SK-N-SH treated with all-trans-retinoic acid at 6 μM for 48 hours (cell line): ENCODE results near the gene PEG3.

Experiments
- ATAC-seq: fragments of 200-7000 bp; cut with Tn5 transposase; 3 replicates; pipeline ENCODE4 v1.9.1; 2020; ENCODE audit warnings: mild to moderate bottlenecking, moderate library complexity
- ARNTL ChIP-seq: fragments of 450-650 bp; formaldehyde crosslinking; IDR thresholded peaks from 2 replicates; pipeline ENCODE4 v1.5.0; 2020; ENCODE audit warnings: low read depth, mild to moderate bottlenecking, moderate library complexity, borderline replicate concordance
- BACH2 ChIP-seq: fragments of 250-450 bp; sonication (Bioruptor Pico); IDR thresholded peaks from 2 replicates; pipeline ENCODE4 v1.9.0; 2021; ENCODE audit warnings: mild to moderate bottlenecking, borderline replicate concordance
- CSDC2 ChIP-seq: fragments of 250-450 bp; sonication (Bioruptor Pico); IDR thresholded peaks from 2 replicates; pipeline ENCODE4 v1.5.0; 2020; ENCODE audit warnings: mild to moderate bottlenecking, moderate library complexity
- ESRRG ChIP-seq: fragments of 250-450 bp; sonication (Bioruptor Pico); IDR thresholded peaks from 2 replicates; pipeline ENCODE4 v1.6.1; 2021; ENCODE audit warnings: mild to moderate bottlenecking
- GLIS3 ChIP-seq: fragments of 250-450 bp; sonication (Bioruptor Pico); IDR thresholded peaks from 2 replicates; pipeline ENCODE4 v1.5.0; 2020; ENCODE audit warnings: mild to moderate bottlenecking, moderate library complexity
- ISL1 ChIP-seq: fragments of 250-450 bp; sonication (Bioruptor Pico); IDR thresholded peaks from 2 replicates; pipeline ENCODE4 v2.1.2; 2022; ENCODE audit warnings: mild to moderate bottlenecking, moderate library complexity
- OSR1 ChIP-seq: fragments of 250-450 bp; sonication (Bioruptor Pico); IDR thresholded peaks from 2 replicates; pipeline ENCODE4 v1.8.0; 2022; ENCODE audit warnings: moderate library complexity, mild to moderate bottlenecking, inconsistent platforms
- PPARA ChIP-seq: fragments of 250-450 bp; sonication (Bioruptor Pico); IDR thresholded peaks from 2 replicates; pipeline ENCODE4 v1.5.0; 2020; ENCODE audit warnings: mild to moderate bottlenecking, borderline replicate concordance
- RARB ChIP-seq: fragments of 250-450 bp; sonication (Bioruptor Pico); IDR thresholded peaks from 2 replicates; pipeline ENCODE4 v1.8.0; 2021; ENCODE audit warnings: mild to moderate bottlenecking, moderate library complexity
- SNAI2 ChIP-seq: fragments of 250-450 bp; sonication (Bioruptor Pico); IDR thresholded peaks from 2 replicates; pipeline ENCODE4 v1.5.0; 2020; ENCODE audit warnings: mild to moderate bottlenecking, moderate library complexity
- TCF4 ChIP-seq: fragments of 250-450 bp; sonication (Bioruptor Pico); IDR thresholded peaks from 2 replicates; pipeline ENCODE4 v1.8.0; 2021; ENCODE audit warnings: mild to moderate bottlenecking, moderate library complexity, borderline replicate concordance
- TOX ChIP-seq: fragments of 250-450 bp; sonication (Bioruptor Pico); IDR thresholded peaks from 2 replicates; pipeline ENCODE4 v1.8.0; 2021; ENCODE audit warnings: mild to moderate bottlenecking, moderate library complexity, borderline replicate concordance
- ZC3H10 ChIP-seq: fragments of 250-450 bp; sonication (Bioruptor Pico); IDR thresholded peaks from 2 replicates; pipeline ENCODE4 v1.5.1; 2021; ENCODE audit warnings: mild to moderate bottlenecking, moderate library complexity
- ZFP3 ChIP-seq: fragments of 250-450 bp; sonication (Bioruptor Pico); IDR thresholded peaks from 2 replicates; pipeline ENCODE4 v1.5.0; 2020; ENCODE audit warnings: mild to moderate bottlenecking, moderate library complexity
- ZFP30 ChIP-seq: fragments of 450-650 bp; formaldehyde crosslinking; IDR thresholded peaks from 2 replicates; pipeline ENCODE4 v1.5.0; 2022; ENCODE audit warnings: mild to moderate bottlenecking, moderate library complexity
- ZNF565 ChIP-seq: fragments of 450-650 bp; formaldehyde crosslinking; conservative IDR thresholded peaks from 2 replicates; pipeline ENCODE4 v1.5.0; 2020; ENCODE audit warnings: low read depth, mild to moderate bottlenecking, moderate library complexity
- ZNF70 ChIP-seq: fragments of 450-650 bp; formaldehyde crosslinking; IDR thresholded peaks from 2 replicates; pipeline ENCODE4 v1.5.0; 2020; ENCODE audit warnings: mild to moderate bottlenecking, moderate library complexity
- ZNF8 ChIP-seq: fragments of 450-650 bp; formaldehyde crosslinking; IDR thresholded peaks from 2 replicates; pipeline ENCODE4 v1.5.0; 2020; ENCODE audit warnings: mild to moderate bottlenecking, moderate library complexity
- TF ChIP-seq, protein P1 (sequence below): fragments of 250-450 bp; sonication (Bioruptor Pico); IDR thresholded peaks from 2 replicates; pipeline ENCODE4 v1.5.1; 2020; ENCODE audit warnings: low read depth, mild to moderate bottlenecking, moderate library complexity
- TF ChIP-seq, protein P2 (sequence below): fragments of 250-450 bp; sonication (Bioruptor Pico); IDR thresholded peaks from 2 replicates; pipeline ENCODE4 v1.8.0; 2021; ENCODE audit warnings: low read depth, mild to moderate bottlenecking, moderate library complexity, borderline replicate concordance
- TF ChIP-seq, protein P3 (sequence below): fragments of 250-450 bp; sonication (Bioruptor Pico); IDR thresholded peaks from 2 replicates; pipeline ENCODE4 v1.8.0; 2020; ENCODE audit warnings: mild to moderate bottlenecking, moderate library complexity, borderline replicate concordance
- TF ChIP-seq, protein P4 (sequence below): fragments of 250-450 bp; sonication (Bioruptor Pico); IDR thresholded peaks from 2 replicates; pipeline ENCODE4 v1.5.0; 2020; ENCODE audit warnings: mild to moderate bottlenecking, moderate library complexity

The PEG3 gene

DNA sequence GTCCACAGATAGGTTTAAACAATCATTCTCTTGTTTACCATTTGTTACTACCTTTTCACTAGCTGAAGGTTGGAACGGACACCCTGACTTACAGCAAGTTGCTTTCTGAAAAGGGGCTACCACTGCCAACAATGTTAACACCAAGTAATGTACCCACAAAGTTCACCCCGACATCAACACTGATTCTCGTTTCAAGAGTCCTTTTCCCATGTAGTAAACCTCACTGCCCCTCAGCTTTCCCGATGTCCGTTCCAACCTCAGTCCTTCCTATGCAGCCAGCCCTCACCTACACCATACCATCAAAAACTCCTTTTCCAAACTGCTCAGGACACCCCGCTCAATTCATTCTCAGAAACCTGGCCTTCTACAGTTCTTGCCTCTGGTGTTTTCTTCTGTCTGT lies 29.0 kb downstream of the PEG3 start:
- ATAC-seq: no peak
- TF ChIP-seq TCF4 (CRISPR knock-in tag) (no peak), ARNTL (CRISPR knock-in tag) (no peak), GLIS3 (CRISPR knock-in tag) (no peak), ZFP3 (CRISPR knock-in tag) (no peak), BACH2 (CRISPR knock-in tag) (no peak), ESRRG (CRISPR knock-in tag) (no peak), OSR1 (CRISPR knock-in tag) (no peak), ZFP30 (CRISPR knock-in tag) (no peak), TOX (no peak)
- TF ChIP-seq, protein P1, sequence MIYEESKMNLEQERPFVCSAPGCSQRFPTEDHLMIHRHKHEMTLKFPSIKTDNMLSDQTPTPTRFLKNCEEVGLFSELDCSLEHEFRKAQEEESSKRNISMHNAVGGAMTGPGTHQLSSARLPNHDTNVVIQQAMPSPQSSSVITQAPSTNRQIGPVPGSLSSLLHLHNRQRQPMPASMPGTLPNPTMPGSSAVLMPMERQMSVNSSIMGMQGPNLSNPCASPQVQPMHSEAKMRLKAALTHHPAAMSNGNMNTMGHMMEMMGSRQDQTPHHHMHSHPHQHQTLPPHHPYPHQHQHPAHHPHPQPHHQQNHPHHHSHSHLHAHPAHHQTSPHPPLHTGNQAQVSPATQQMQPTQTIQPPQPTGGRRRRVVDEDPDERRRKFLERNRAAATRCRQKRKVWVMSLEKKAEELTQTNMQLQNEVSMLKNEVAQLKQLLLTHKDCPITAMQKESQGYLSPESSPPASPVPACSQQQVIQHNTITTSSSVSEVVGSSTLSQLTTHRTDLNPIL (CRISPR knock-in tag): no peak

DNA sequence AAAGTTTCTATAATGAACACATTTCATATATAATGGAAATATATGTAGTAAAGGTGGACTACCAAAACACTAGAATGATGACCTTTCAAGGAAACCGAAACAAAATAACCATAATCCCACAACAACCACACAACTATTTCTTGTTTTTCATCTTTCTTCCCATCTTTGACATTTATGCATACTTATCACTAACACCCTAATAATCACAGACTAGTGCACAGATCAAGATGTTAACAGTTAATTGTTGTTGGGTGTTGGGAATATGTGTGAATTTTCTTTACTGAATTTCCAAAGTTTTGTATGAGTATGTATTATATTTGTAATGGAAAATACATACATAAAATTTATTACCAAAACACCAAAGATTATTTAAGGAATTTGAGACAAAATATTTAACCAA lies 30.3 kb downstream of the PEG3 start:
- no peak for ATAC-seq
- TF ChIP-seq RARB (CRISPR knock-in tag) (no peak), ZNF70 (CRISPR knock-in tag) (no peak), ISL1 (CRISPR knock-in tag) (no peak), ARNTL (CRISPR knock-in tag) (no peak), TOX (no peak), GLIS3 (CRISPR knock-in tag) (no peak), SNAI2 (CRISPR knock-in tag) (no peak), CSDC2 (CRISPR knock-in tag) (no peak), TCF4 (CRISPR knock-in tag) (no peak), ZFP3 (CRISPR knock-in tag) (no peak), ESRRG (CRISPR knock-in tag) (no peak), BACH2 (CRISPR knock-in tag) (no peak), ZFP30 (CRISPR knock-in tag) (no peak), ZC3H10 (CRISPR knock-in tag) (no peak), PPARA (CRISPR knock-in tag) (no peak)
- TF ChIP-seq, protein P1 (CRISPR knock-in tag): no peak
- TF ChIP-seq, protein P2, sequence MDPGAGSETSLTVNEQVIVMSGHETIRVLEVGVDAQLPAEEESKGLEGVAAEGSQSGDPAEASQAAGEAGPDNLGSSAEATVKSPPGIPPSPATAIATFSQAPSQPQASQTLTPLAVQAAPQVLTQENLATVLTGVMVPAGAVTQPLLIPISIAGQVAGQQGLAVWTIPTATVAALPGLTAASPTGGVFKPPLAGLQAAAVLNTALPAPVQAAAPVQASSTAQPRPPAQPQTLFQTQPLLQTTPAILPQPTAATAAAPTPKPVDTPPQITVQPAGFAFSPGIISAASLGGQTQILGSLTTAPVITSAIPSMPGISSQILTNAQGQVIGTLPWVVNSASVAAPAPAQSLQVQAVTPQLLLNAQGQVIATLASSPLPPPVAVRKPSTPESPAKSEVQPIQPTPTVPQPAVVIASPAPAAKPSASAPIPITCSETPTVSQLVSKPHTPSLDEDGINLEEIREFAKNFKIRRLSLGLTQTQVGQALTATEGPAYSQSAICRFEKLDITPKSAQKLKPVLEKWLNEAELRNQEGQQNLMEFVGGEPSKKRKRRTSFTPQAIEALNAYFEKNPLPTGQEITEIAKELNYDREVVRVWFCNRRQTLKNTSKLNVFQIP (CRISPR knock-in tag): no peak
- TF ChIP-seq, protein P3, sequence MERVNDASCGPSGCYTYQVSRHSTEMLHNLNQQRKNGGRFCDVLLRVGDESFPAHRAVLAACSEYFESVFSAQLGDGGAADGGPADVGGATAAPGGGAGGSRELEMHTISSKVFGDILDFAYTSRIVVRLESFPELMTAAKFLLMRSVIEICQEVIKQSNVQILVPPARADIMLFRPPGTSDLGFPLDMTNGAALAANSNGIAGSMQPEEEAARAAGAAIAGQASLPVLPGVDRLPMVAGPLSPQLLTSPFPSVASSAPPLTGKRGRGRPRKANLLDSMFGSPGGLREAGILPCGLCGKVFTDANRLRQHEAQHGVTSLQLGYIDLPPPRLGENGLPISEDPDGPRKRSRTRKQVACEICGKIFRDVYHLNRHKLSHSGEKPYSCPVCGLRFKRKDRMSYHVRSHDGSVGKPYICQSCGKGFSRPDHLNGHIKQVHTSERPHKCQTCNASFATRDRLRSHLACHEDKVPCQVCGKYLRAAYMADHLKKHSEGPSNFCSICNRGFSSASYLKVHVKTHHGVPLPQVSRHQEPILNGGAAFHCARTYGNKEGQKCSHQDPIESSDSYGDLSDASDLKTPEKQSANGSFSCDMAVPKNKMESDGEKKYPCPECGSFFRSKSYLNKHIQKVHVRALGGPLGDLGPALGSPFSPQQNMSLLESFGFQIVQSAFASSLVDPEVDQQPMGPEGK (CRISPR knock-in tag): no peak
- TF ChIP-seq, protein P4, sequence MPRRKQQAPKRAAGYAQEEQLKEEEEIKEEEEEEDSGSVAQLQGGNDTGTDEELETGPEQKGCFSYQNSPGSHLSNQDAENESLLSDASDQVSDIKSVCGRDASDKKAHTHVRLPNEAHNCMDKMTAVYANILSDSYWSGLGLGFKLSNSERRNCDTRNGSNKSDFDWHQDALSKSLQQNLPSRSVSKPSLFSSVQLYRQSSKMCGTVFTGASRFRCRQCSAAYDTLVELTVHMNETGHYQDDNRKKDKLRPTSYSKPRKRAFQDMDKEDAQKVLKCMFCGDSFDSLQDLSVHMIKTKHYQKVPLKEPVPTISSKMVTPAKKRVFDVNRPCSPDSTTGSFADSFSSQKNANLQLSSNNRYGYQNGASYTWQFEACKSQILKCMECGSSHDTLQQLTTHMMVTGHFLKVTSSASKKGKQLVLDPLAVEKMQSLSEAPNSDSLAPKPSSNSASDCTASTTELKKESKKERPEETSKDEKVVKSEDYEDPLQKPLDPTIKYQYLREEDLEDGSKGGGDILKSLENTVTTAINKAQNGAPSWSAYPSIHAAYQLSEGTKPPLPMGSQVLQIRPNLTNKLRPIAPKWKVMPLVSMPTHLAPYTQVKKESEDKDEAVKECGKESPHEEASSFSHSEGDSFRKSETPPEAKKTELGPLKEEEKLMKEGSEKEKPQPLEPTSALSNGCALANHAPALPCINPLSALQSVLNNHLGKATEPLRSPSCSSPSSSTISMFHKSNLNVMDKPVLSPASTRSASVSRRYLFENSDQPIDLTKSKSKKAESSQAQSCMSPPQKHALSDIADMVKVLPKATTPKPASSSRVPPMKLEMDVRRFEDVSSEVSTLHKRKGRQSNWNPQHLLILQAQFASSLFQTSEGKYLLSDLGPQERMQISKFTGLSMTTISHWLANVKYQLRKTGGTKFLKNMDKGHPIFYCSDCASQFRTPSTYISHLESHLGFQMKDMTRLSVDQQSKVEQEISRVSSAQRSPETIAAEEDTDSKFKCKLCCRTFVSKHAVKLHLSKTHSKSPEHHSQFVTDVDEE (CRISPR knock-in tag): no peak

DNA sequence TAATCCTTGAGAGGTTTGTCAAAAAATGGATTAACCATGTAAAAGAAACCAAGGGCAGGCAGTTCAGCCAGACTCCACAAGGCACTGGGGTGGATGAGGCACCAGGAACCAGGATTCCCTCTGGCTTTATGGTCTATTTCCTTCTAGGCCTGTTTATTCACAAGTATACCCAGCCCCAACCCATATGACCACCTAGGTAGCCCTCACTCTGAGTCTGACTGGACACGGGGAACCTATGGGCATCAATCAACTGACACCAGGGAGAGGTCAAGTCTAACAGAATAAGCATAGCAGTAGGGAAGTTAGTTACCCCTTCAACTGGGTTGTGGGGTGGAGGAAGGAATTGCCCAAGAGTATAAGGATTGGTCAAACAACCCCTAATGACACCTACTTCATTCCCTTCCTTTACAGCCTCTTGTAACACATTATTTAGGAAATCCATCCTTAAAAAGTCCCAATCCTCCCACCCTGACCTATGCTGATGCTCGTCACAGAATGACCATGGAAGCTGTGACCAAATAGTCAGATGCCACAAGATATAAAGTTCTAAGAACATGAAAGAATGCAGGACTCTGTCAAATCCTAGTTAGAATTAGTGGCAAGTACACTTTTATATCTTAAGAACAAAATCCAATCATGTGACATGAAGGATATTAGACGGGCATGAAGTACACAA lies 31.7 kb downstream of the PEG3 start:
- no peak for ATAC-seq
- TF ChIP-seq, protein P3 (CRISPR knock-in tag): no peak
- no peak for TF ChIP-seq TCF4 (CRISPR knock-in tag)
- TF ChIP-seq ZFP30 (CRISPR knock-in tag): no peak
- TF ChIP-seq PPARA (CRISPR knock-in tag): no peak
- TF ChIP-seq RARB (CRISPR knock-in tag): no peak
- no peak for TF ChIP-seq CSDC2 (CRISPR knock-in tag)
- no peak for TF ChIP-seq ZNF8 (CRISPR knock-in tag)
- TF ChIP-seq ZFP3 (CRISPR knock-in tag): no peak
- no peak for TF ChIP-seq ZC3H10 (CRISPR knock-in tag)
- no peak for TF ChIP-seq OSR1 (CRISPR knock-in tag)
- TF ChIP-seq ZNF565 (CRISPR knock-in tag): no peak
- TF ChIP-seq BACH2 (CRISPR knock-in tag): no peak
- TF ChIP-seq TOX: no peak
